CD8-positive, alpha-beta memory T cell (primary cell): ENCODE data around the gene MEIG1. TPM values are rescaled to one million over a fixed set of nuclear protein-coding genes. Genes with fewer than 3 reads are reported as not detected.

Experiments
- CTCF ChIA-PET: fragments of 350-600 bp; sonication (Branson Sonifier 250); formaldehyde crosslinking; loops from one replicate; lab custom pipeline; 2021; ENCODE audit warnings: antibody characterized with exemption; lab: Charles Lee
- POLR2A ChIA-PET: fragments of 350-600 bp; sonication (Branson Sonifier 250); formaldehyde crosslinking; loops from one replicate; lab custom pipeline; 2021; ENCODE audit warnings: antibody characterized with exemption; lab: Charles Lee
- DNase-seq, 5 donors: peaks; one replicate each; pipeline versions ENCODE4 v3.0.0 to v3.0.0-alpha.2; 2020 to 2022; ENCODE audit warnings: mixed read lengths in 1 of 5
- H3K27ac ChIP-seq: one replicate; pipeline ENCODE4 v1.7.0; 2013; ENCODE audit warnings: low read depth, mild to moderate bottlenecking, low read length, moderate library complexity
- H3K27me3 ChIP-seq: 2 replicates; pipeline ENCODE4 v1.7.0; 2013; ENCODE audit warnings: low read length, mild to moderate bottlenecking; ENCODE audit not compliant: insufficient read depth, poor library complexity, severe bottlenecking
- H3K36me3 ChIP-seq: 2 replicates; pipeline ENCODE4 v1.7.0; 2013; ENCODE audit warnings: mild to moderate bottlenecking, low read length, moderate library complexity; ENCODE audit not compliant: insufficient read depth
- H3K4me1 ChIP-seq: 2 replicates; pipeline ENCODE4 v1.7.0; 2013; ENCODE audit warnings: mild to moderate bottlenecking, low read length, moderate library complexity; ENCODE audit not compliant: insufficient read depth
- H3K4me3 ChIP-seq: 2 replicates; pipeline ENCODE4 v1.7.0; 2013; ENCODE audit warnings: mild to moderate bottlenecking, low read length
- H3K9me3 ChIP-seq: 2 replicates; pipeline ENCODE4 v1.7.0; 2013; ENCODE audit warnings: mild to moderate bottlenecking, low read length
- H3K27ac Mint-ChIP-seq, 8 donors: one replicate each; pipeline ENCODE4 v1.8.0; 2020 to 2021; ENCODE audit warnings: mixed read lengths in 8 of 8, mild to moderate bottlenecking in 6 of 8, inconsistent platforms in 3 of 8, moderate library complexity in 3 of 8
- H3K27me3 Mint-ChIP-seq, 2 donors: one replicate each; pipeline ENCODE4 v1.8.0; 2020 to 2021; ENCODE audit warnings: mixed read lengths in 2 of 2, mild to moderate bottlenecking in 1 of 2, moderate library complexity in 1 of 2
- H3K36me3 Mint-ChIP-seq, 3 donors: one replicate each; pipeline ENCODE4 v1.8.0; 2020 to 2021; ENCODE audit warnings: mixed read lengths in 3 of 3, inconsistent platforms in 1 of 3, mild to moderate bottlenecking in 1 of 3
- H3K4me1 Mint-ChIP-seq, 3 donors: one replicate each; pipeline ENCODE4 v1.8.0; 2020 to 2021; ENCODE audit warnings: mixed read lengths in 3 of 3, inconsistent platforms in 1 of 3, mild to moderate bottlenecking in 1 of 3
- H3K4me3 Mint-ChIP-seq, 7 donors: one replicate each; pipeline ENCODE4 v1.8.0; 2020 to 2021; ENCODE audit warnings: mixed read lengths in 7 of 7, mild to moderate bottlenecking in 6 of 7, moderate library complexity in 4 of 7, inconsistent platforms in 2 of 7
- H3K9me3 Mint-ChIP-seq, 5 donors: one replicate each; pipeline ENCODE4 v1.8.0; 2020 to 2022; ENCODE audit warnings: mixed read lengths in 5 of 5, mild to moderate bottlenecking in 3 of 5, moderate library complexity in 2 of 5, inconsistent platforms in 1 of 5
- polyA plus RNA-seq: library from polyadenylated mRNA; unstranded; fragments of 300-500 nt; fragmentation: Illumina TruSeq; gene quantifications from one replicate; pipeline ENCODE4 v1.2.3, GENCODE V29; 2021
- total RNA-seq, 2 experiments: library from RNA; stranded (reverse); gene quantifications; one replicate each; pipeline ENCODE4 v1.2.3, GENCODE V29; 2021

The MEIG1 gene
- total and polyA plus RNA-seq, 3 experiments from 2014 or later: 0.67 to 1.2 (median 0.91) TPM

- H3K4me1 ChIP-seq: peaks cover 13% of the 10 kb centered on the region
- Mint-ChIP-seq H3K27me3 (no peaks in the 10 kb centered on the region), H3K27ac (no peak overlapping the region), H3K36me3 (peaks cover 4 to 65% (median 12%) of the 10 kb centered on the region in 3 donors), H3K9me3 (no peaks in the 10 kb centered on the region), H3K4me1 (peaks cover 23 to 38% (median 36%) of the 10 kb centered on the region in 3 donors), H3K4me3 (no peak overlapping the region)
- peaks cover 6% of the 10 kb centered on the region for H3K36me3 ChIP-seq
- DNase-seq: no peak
- CTCF ChIA-PET: no interaction called here
- no peaks in the 10 kb centered on the region for H3K9me3 ChIP-seq
- no peak overlapping the region for H3K4me3 ChIP-seq
- no peaks in the 10 kb centered on the region for H3K27me3 ChIP-seq
- no peak overlapping the region for H3K27ac ChIP-seq
- POLR2A ChIA-PET: no interaction called here
Observed at GRCh38 chr10:14947268-14947667, 11.9 kb upstream of the MEIG1 start.

DNA sequence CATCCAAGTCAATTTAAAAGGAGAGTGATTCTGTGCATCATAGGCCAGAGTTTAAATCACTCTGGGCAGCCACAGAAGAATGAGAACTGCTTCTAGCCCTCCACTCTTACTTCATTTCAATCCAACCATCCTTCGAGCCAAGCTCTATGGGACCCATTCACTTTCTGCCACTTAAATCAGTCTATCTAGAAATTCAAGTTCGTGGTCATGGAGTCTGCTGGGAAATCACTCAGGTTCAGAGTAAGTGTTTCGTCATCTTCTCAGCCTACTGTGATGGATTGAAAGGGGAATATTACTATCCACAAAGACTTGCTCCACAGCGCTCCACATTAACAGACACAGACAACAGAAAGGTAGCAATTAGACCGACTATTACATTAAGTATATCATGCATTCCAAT, 9.9 kb upstream of the MEIG1 start:
- peaks cover 0 to 2% of the 10 kb centered on the region in 2 donors for H3K27me3 Mint-ChIP-seq
- H3K27ac Mint-ChIP-seq: peak overlapping the region in 2 of 8 donors; percentile 26 to 41

DNA sequence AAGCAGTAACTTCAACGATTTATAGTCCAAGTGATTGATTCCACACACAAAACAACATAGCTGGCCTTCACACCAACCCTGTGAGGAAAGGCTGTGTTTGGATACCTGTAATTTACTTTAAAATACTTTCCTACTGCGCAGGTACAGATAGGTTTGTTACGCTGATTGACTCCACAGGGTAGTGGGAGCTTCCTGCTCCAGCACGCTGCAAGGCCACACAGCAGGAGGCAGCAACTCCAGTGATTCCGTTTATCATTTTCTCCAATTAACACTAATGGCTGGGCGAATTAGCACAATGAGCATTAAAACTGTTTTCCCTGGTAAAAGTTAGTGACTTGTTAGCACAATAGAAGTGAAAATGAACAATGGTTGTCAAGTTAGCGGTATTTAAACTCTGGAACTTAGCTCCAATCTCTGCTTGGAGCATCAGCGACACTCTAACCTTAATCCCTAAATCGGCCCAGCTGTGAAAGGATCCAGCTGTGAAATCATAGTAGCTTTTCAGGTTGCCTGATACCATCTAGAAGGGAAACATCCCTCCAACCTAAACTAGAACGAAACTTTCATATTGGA, 6.3 kb upstream of the MEIG1 start:
- no peaks in the 10 kb centered on the region for H3K9me3 ChIP-seq
- H3K4me1 ChIP-seq: peaks cover 32% of the 10 kb centered on the region
- H3K9me3 Mint-ChIP-seq: no peaks in the 10 kb centered on the region
- H3K4me3 Mint-ChIP-seq: peak overlapping the region; percentile 92 to 97 (median 93)
- peaks cover 0 to 33% (median 5%) of the 10 kb centered on the region in 3 donors for H3K36me3 Mint-ChIP-seq
- peak overlapping the region; percentile 96 for H3K4me3 ChIP-seq
- H3K27me3 ChIP-seq: no peaks in the 10 kb centered on the region
- H3K27ac ChIP-seq: peak overlapping the region; percentile 78
- ChIA-PET POLR2A (interaction anchor here (0.6 to 2.7 kb wide), 3 partner anchors 71 to 115 kb away, joined by 5 to 11 read pairs (median 9); partner anchors contain the start of genes CDNF, HSPA14, MSANTD7 and SUV39H2), CTCF (interaction anchor here (0.8 kb wide), 1 partner anchor 21 kb away, joined by 3 read pairs; no protein-coding TSS in a partner anchor)
- peaks cover 0 to 2% of the 10 kb centered on the region in 2 donors for H3K27me3 Mint-ChIP-seq
- peak in 1 of 5 donors; percentile 19 for DNase-seq
- peak overlapping the region; percentile 90 to 99 (median 96) for H3K27ac Mint-ChIP-seq
- peaks cover 47 to 63% (median 56%) of the 10 kb centered on the region in 3 donors for H3K4me1 Mint-ChIP-seq
- no peaks in the 10 kb centered on the region for H3K36me3 ChIP-seq

More for the DNA sequence above, 9.9 kb upstream of the MEIG1 start:
- Histone ChIP-seq H3K36me3 (peaks cover 6% of the 10 kb centered on the region), H3K4me1 (peaks cover 23% of the 10 kb centered on the region), H3K27ac (no peak overlapping the region), H3K4me3 (no peak overlapping the region), H3K27me3 (no peaks in the 10 kb centered on the region), H3K9me3 (no peaks in the 10 kb centered on the region)
- no peak for DNase-seq
- no peak overlapping the region for H3K4me3 Mint-ChIP-seq
- POLR2A ChIA-PET: no interaction called here
- CTCF ChIA-PET: no interaction called here
- peaks cover 4 to 55% (median 10%) of the 10 kb centered on the region in 3 donors for H3K36me3 Mint-ChIP-seq
- H3K9me3 Mint-ChIP-seq: no peaks in the 10 kb centered on the region
- peaks cover 33 to 48% (median 47%) of the 10 kb centered on the region in 3 donors for H3K4me1 Mint-ChIP-seq

GRCh38 chr10:14953424-14954000, 5.7 kb upstream of the MEIG1 start:
- ChIA-PET CTCF (interaction anchor here (0.8 to 1.0 kb wide), 2 partner anchors 11 to 22 kb away, joined by 3 read pairs; no protein-coding TSS in a partner anchor), POLR2A (interaction anchor here (0.6 to 2.7 kb wide), 3 partner anchors 71 to 115 kb away, joined by 5 to 11 read pairs (median 9); partner anchors contain the start of genes CDNF, HSPA14, MSANTD7 and SUV39H2)
- peak overlapping the region; percentile 90 to 99 (median 96) for H3K27ac Mint-ChIP-seq
- Histone ChIP-seq H3K27ac (peak overlapping the region; percentile 78), H3K4me1 (peaks cover 32% of the 10 kb centered on the region), H3K9me3 (no peaks in the 10 kb centered on the region), H3K36me3 (no peaks in the 10 kb centered on the region), H3K27me3 (no peaks in the 10 kb centered on the region), H3K4me3 (peak overlapping the region; percentile 96)
- peak overlapping the region; percentile 92 to 97 (median 93) for H3K4me3 Mint-ChIP-seq
- peaks cover 48 to 64% (median 59%) of the 10 kb centered on the region in 3 donors for H3K4me1 Mint-ChIP-seq
- H3K36me3 Mint-ChIP-seq: peaks cover 0 to 27% (median 5%) of the 10 kb centered on the region in 3 donors
- peak in 1 of 5 donors; percentile 6 for DNase-seq
- peaks cover 0 to 2% of the 10 kb centered on the region in 2 donors for H3K27me3 Mint-ChIP-seq
- H3K9me3 Mint-ChIP-seq: no peaks in the 10 kb centered on the region

GRCh38 chr10:14954001-14954770, 5.0 kb upstream of the MEIG1 start, which contains the start of gene DCLRE1C:
DCLRE1C (minus strand) TSS chr10:14954096; CDS start chr10:14954010, 86 bp downstream.
- H3K4me3 ChIP-seq: peak within 1 kb of the TSS; percentile 96
- H3K4me1 ChIP-seq: peaks cover 37% of the 10 kb centered on the region
- H3K4me1 Mint-ChIP-seq: peaks cover 51 to 67% (median 62%) of the 10 kb centered on the region in 3 donors
- no peaks in the 10 kb centered on the region for H3K36me3 ChIP-seq
- H3K27me3 Mint-ChIP-seq: peaks cover 0 to 2% of the 10 kb centered on the region in 2 donors
- H3K4me3 Mint-ChIP-seq: peak within 1 kb of the TSS; percentile 92 to 97 (median 93)
- ChIA-PET CTCF (interaction anchor here (0.8 to 1.0 kb wide), 2 partner anchors 11 to 23 kb away, joined by 3 read pairs; no protein-coding TSS in a partner anchor), POLR2A (interaction anchor here (2.3 to 2.7 kb wide), 2 partner anchors 76 to 116 kb away, joined by 9 to 11 read pairs; partner anchors contain the start of genes CDNF, HSPA14, MSANTD7 and SUV39H2)
- H3K9me3 Mint-ChIP-seq: no peaks in the 10 kb centered on the region
- no peaks in the 10 kb centered on the region for H3K9me3 ChIP-seq
- H3K27me3 ChIP-seq: no peaks in the 10 kb centered on the region
- peak; percentile 82 to 89 (median 87) for DNase-seq
- H3K36me3 Mint-ChIP-seq: peaks cover 0 to 22% (median 3%) of the 10 kb centered on the region in 3 donors
- H3K27ac Mint-ChIP-seq: peak within 1 kb of the TSS; percentile 90 to 99 (median 96)
- peak within 1 kb of the TSS; percentile 78 for H3K27ac ChIP-seq

- ChIA-PET CTCF (no interaction called here), POLR2A (interaction anchor here (2.3 to 2.7 kb wide), 2 partner anchors 77 to 117 kb away, joined by 9 to 11 read pairs; partner anchors contain the start of genes CDNF, HSPA14, MSANTD7 and SUV39H2)
- Mint-ChIP-seq H3K27ac (peak overlapping the region in 6 of 8 donors; percentile 81 to 99 (median 96)), H3K36me3 (peaks cover 0 to 23% (median 0%) of the 10 kb centered on the region in 3 donors), H3K9me3 (peaks cover 0 to under 1% (median 0%) of the 10 kb centered on the region in 5 donors), H3K27me3 (peaks cover 0 to 2% of the 10 kb centered on the region in 2 donors), H3K4me3 (peak overlapping the region; percentile 92 to 97 (median 93)), H3K4me1 (peaks cover 49 to 61% (median 58%) of the 10 kb centered on the region in 3 donors)
- no peak for DNase-seq
- peak overlapping the region; percentile 96 for H3K4me3 ChIP-seq
- peak overlapping the region; percentile 78 for H3K27ac ChIP-seq
- peaks cover 37% of the 10 kb centered on the region for H3K4me1 ChIP-seq
- H3K27me3 ChIP-seq: no peaks in the 10 kb centered on the region
- no peaks in the 10 kb centered on the region for H3K9me3 ChIP-seq
- H3K36me3 ChIP-seq: no peaks in the 10 kb centered on the region
Observed at GRCh38 chr10:14954934-14955333, 4.3 kb upstream of the MEIG1 start.

GRCh38 chr10:14958872-14959220, 342 bp upstream of the MEIG1 start:
- ChIA-PET CTCF (interaction anchor here (0.6 to 1.6 kb wide), 4 partner anchors 79 to 254 kb away, joined by 3 to 7 read pairs (median 3); partner anchors contain the start of genes CDNF, HSPA14, MSANTD7 and SUV39H2), POLR2A (interaction anchor here (0.5 to 1.6 kb wide), 5 partner anchors 77 to 1657 kb away, joined by 3 to 12 read pairs (median 5); partner anchors contain the start of genes CDNF, HSPA14, MSANTD7 and NMT2)
- H3K27ac ChIP-seq: peak overlapping the region; percentile 92
- no peaks in the 10 kb centered on the region for H3K27me3 ChIP-seq
- H3K4me3 Mint-ChIP-seq: peak overlapping the region; percentile 92 to 99 (median 97)
- H3K36me3 ChIP-seq: no peaks in the 10 kb centered on the region
- peaks cover 14% of the 10 kb centered on the region for H3K4me1 ChIP-seq
- H3K9me3 Mint-ChIP-seq: peaks cover 0 to 2% (median 0%) of the 10 kb centered on the region in 5 donors
- H3K36me3 Mint-ChIP-seq: peaks cover 0 to 14% (median 0%) of the 10 kb centered on the region in 3 donors
- H3K9me3 ChIP-seq: no peaks in the 10 kb centered on the region
- DNase-seq: no peak
- H3K27ac Mint-ChIP-seq: peak overlapping the region; percentile 64 to 99 (median 96)
- H3K27me3 Mint-ChIP-seq: peaks cover 0 to 1% of the 10 kb centered on the region in 2 donors
- peak overlapping the region; percentile 98 for H3K4me3 ChIP-seq
- peaks cover 28 to 42% (median 32%) of the 10 kb centered on the region in 3 donors for H3K4me1 Mint-ChIP-seq
